Body of pancreas (tissue), 4 donors: Measurements from ENCODE around the gene GLMN.

Experiments
- POLR2A ChIP-seq, 3 donors: fragments of 450-650 bp; IDR thresholded peaks; one replicate each; pipeline ENCODE4 v1.6.1; 2016; ENCODE audit warnings: antibody characterized with exemption in 3 of 3, mild to moderate bottlenecking in 2 of 3
- TF ChIP-seq, protein P1 (sequence below), 7 experiments: fragments of 450-650 bp in 4 of 7; fragments of 200-600 bp in 3 of 7; sonication (generic) in 3 of 7; IDR thresholded peaks; one replicate each; pipeline ENCODE4 v1.5.1; 2016 to 2019; ENCODE audit warnings: antibody characterized with exemption in 7 of 7

DNA sequence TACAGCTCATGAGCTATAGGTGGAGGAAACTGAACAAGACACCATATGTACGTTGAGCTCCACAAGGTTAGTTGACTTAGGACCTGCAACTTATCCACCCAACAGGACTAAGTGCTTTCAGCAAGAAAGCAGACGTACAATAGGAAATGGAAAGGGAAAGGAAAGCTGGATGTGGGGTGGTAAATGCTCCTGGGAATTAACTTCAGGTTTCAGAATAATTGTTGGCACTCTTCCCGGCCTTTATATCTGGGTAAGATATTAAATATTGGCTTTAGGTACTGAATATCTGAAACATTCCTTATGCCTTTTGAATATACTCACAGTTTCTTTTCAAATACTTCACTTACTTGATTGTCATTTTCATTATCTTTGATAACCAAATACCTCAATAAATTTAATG, 36.3 kb downstream of the GLMN start:
- TF ChIP-seq, protein P1, sequence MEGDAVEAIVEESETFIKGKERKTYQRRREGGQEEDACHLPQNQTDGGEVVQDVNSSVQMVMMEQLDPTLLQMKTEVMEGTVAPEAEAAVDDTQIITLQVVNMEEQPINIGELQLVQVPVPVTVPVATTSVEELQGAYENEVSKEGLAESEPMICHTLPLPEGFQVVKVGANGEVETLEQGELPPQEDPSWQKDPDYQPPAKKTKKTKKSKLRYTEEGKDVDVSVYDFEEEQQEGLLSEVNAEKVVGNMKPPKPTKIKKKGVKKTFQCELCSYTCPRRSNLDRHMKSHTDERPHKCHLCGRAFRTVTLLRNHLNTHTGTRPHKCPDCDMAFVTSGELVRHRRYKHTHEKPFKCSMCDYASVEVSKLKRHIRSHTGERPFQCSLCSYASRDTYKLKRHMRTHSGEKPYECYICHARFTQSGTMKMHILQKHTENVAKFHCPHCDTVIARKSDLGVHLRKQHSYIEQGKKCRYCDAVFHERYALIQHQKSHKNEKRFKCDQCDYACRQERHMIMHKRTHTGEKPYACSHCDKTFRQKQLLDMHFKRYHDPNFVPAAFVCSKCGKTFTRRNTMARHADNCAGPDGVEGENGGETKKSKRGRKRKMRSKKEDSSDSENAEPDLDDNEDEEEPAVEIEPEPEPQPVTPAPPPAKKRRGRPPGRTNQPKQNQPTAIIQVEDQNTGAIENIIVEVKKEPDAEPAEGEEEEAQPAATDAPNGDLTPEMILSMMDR (IDR thresholded peaks at IDR 0.05) = no peak
- no peak for TF ChIP-seq POLR2A (IDR thresholded peaks at IDR 0.05)
